ENCODE measurements around the gene LYRM1. TPM values are rescaled to one million over a fixed set of nuclear protein-coding genes. Genes with fewer than 3 reads are reported as not detected.

LYRM1 gene
- total and polyA plus RNA-seq, 2 of the 8 experiments (the other 6 are each of a cell fraction or from before 2014, with no cell fraction given) = 11.6 to 13.4 TPM

GRCh38 chr16:20871941-20872815, 28.4 kb upstream of the LYRM1 start:
- Histone ChIP-seq H3K36me3 (ENCODE audit: control insufficient read depth in 2 of 4, insufficient read depth in 4 of 4, low read length in 3 of 4) (no peaks in the 10 kb centered on the region), H3K4ac (replicated peaks; ENCODE audit: insufficient read length, low read depth, low read length) (no peak overlapping the region), H2BK15ac (ENCODE audit: low read length) (no peak overlapping the region), H3K56ac (replicated peaks; ENCODE audit: insufficient read length, low read depth, low read length) (no peak overlapping the region), H3K79me2 (ENCODE audit: control insufficient read depth in 1 of 2, insufficient read depth in 2 of 2, low read length in 2 of 2) (peaks cover 6 to 81% of the 10 kb centered on the region in 2 experiments; a peak in 3 of 4 replicates), H4K91ac (replicated peaks; ENCODE audit: insufficient read length, low read length) (no peak overlapping the region), H2BK5ac (ENCODE audit: low read depth, low read length) (no peak overlapping the region), H3K27me3 (replicated peaks in 1 of 4; ENCODE audit: control insufficient read depth in 3 of 4, extremely low read depth in 1 of 4, insufficient read depth in 3 of 4, low read length in 3 of 4) (no peaks in the 10 kb centered on the region), H3K23ac (ENCODE audit: insufficient read length) (no peak overlapping the region), H2AK5ac (ENCODE audit: low read depth, low read length) (no peak overlapping the region), H4K5ac (ENCODE audit: insufficient read length, low read depth, low read length) (no peak overlapping the region), H4K20me1 (replicated peaks in 1 of 2; ENCODE audit: control insufficient read depth in 1 of 2, insufficient read depth in 2 of 2, low read length in 2 of 2) (peaks cover 0 to 4% of the 10 kb centered on the region in 2 experiments), H2AFZ (ENCODE audit: low read length) (no peak overlapping the region), H3K4me3 (ENCODE audit: extremely low read depth in 1 of 4, insufficient read depth in 2 of 4, low read depth in 3 of 4, low read length in 4 of 4) (no peak overlapping the region), H2BK20ac (ENCODE audit: low read length) (no peak overlapping the region), H2BK12ac (ENCODE audit: low read depth, low read length) (no peak overlapping the region), H4K8ac (ENCODE audit: extremely low read depth, insufficient read depth, low read length) (no peak overlapping the region), H3K4me1 (replicated peaks in 1 of 4; ENCODE audit: control insufficient read depth in 3 of 4, insufficient read depth in 4 of 4, low read length in 3 of 4) (no peaks in the 10 kb centered on the region), H3K27ac (ENCODE audit: low read depth, low read length) (no peak overlapping the region), H2BK120ac (replicated peaks; ENCODE audit: low read depth, low read length) (no peak overlapping the region), H3K23me2 (ENCODE audit: low read depth, low read length) (no peaks in the 10 kb centered on the region), H3K9ac (replicated peaks in 1 of 4; ENCODE audit: extremely low read depth in 1 of 4, low read depth in 3 of 4, low read length in 3 of 4) (no peak overlapping the region), H3K9me3 (ENCODE audit: insufficient read depth in 2 of 2, low read depth in 1 of 2, low read length in 1 of 2) (no peaks in the 10 kb centered on the region), H3K4me2 (ENCODE audit: insufficient read depth in 1 of 2, low read depth in 2 of 2, low read length in 2 of 2) (no peak overlapping the region), H3K14ac (ENCODE audit: insufficient read length) (no peak overlapping the region), H3K18ac (ENCODE audit: extremely low read depth, low read length) (no peak overlapping the region), H3K79me1 (ENCODE audit: low read depth, low read length) (peaks cover 3% of the 10 kb centered on the region; the same call in 1 of the 2 replicates)
- DNase-seq (ENCODE audit: low read depth in 1 of 2, low spot score in 2 of 2) = no peak
- ChIA-PET POLR2A (ENCODE audit: partially characterized antibody) (interaction anchor here (1.4 to 1.7 kb wide), 2 partner anchors 12 to 28 kb away, joined by 3 read pairs; partner anchors contain the start of genes DCUN1D3 and LYRM1), CTCF (ENCODE audit: partially characterized antibody) (interaction anchor here (0.8 to 4.2 kb wide), 5 partner anchors 19 to 405 kb away, joined by 3 to 23 read pairs (median 3); no protein-coding TSS in a partner anchor)
- FAIRE-seq = no peak
- WGBS, 2 experiments (ENCODE audit: extremely low coverage in 1 of 2, insufficient coverage in 1 of 2, insufficient read length in 1 of 2, insufficient replicate concordance in 2 of 2, low coverage in 1 of 2, low lambda C conversion rate in 2 of 2, missing lambda C conversion rate in 1 of 2) = 89% methylated on average over 9 of the region's 9 CpGs; no CpG with 5 or more reads in 1 of the 2 experiments
- TF ChIP-seq RXRA (IDR thresholded peaks at IDR 0.05; ENCODE audit: insufficient read depth, low read depth, low read length) = no peak
- TF ChIP-seq SIX5 (IDR thresholded peaks at IDR 0.05; ENCODE audit: low read depth, low read length) = no peak
- no peak for TF ChIP-seq SP2 (IDR thresholded peaks at IDR 0.05; ENCODE audit: low read length)
- TF ChIP-seq RAD21 (IDR thresholded peaks at IDR 0.05 in 1 of 2, conservative IDR thresholded peaks at IDR 0.05 in 1 of 2; ENCODE audit: low read depth in 2 of 2, low read length in 2 of 2) = no peak
- no peak for TF ChIP-seq EP300 (IDR thresholded peaks at IDR 0.05; ENCODE audit: borderline replicate concordance in 1 of 2, low read depth in 2 of 2, low read length in 2 of 2)
- no peak for TF ChIP-seq POLR2AphosphoS5 (IDR thresholded peaks at IDR 0.05; ENCODE audit: low read depth, low read length)
- TF ChIP-seq NANOG (IDR thresholded peaks at IDR 0.05; ENCODE audit: insufficient read depth, low read depth, low read length, poor library complexity, severe bottlenecking) = no peak
- TF ChIP-seq CTBP2 (IDR thresholded peaks at IDR 0.05; ENCODE audit: borderline replicate concordance, insufficient read depth, insufficient read length, low read length) = no peak
- no peak for TF ChIP-seq NRF1 (IDR thresholded peaks at IDR 0.05; ENCODE audit: low read depth, low read length)
- TF ChIP-seq USF2 (IDR thresholded peaks at IDR 0.05; ENCODE audit: low read length) = no peak
